IMR-90 (cell line): ENCODE measurements around the gene KDM3A.

ENCODE experiments used
- BHLHE40 ChIP-seq: fragments of 150-350 bp; IDR thresholded peaks from 2 replicates; pipeline ENCODE4 v1.6.1; 2016; ENCODE audit warnings: mild to moderate bottlenecking, low read depth, low read length
- CEBPB ChIP-seq: IDR thresholded peaks from 2 replicates; pipeline ENCODE4 v1.6.1; 2012; ENCODE audit warnings: low read depth, low read length, improper control_type of control experiment
- CTCF ChIP-seq: conservative IDR thresholded peaks from 2 replicates; pipeline ENCODE4 v1.5.1; 2012; ENCODE audit warnings: mild to moderate bottlenecking, low read depth, low read length, improper control_type of control experiment
- ELK1 ChIP-seq: fragments of 150-350 bp; IDR thresholded peaks from 2 replicates; pipeline ENCODE4 v1.6.1; 2016; ENCODE audit warnings: low read depth, mild to moderate bottlenecking, low read length, moderate library complexity, borderline replicate concordance
- FOS ChIP-seq: fragments of 150-350 bp; IDR thresholded peaks from 2 replicates; pipeline ENCODE4 v1.6.1; 2016; ENCODE audit warnings: low read depth, low read length
- MAZ ChIP-seq: IDR thresholded peaks from 2 replicates; pipeline ENCODE4 v1.6.1; 2012; ENCODE audit warnings: low read depth, mild to moderate bottlenecking, low read length, improper control_type of control experiment, moderate library complexity, borderline replicate concordance
- MXI1 ChIP-seq: IDR thresholded peaks from 2 replicates; pipeline ENCODE4 v1.6.1; 2012; ENCODE audit warnings: low read depth, mild to moderate bottlenecking, low read length, moderate library complexity, borderline replicate concordance
- NFE2L2 ChIP-seq: fragments of 150-350 bp; IDR thresholded peaks from 2 replicates; pipeline ENCODE4 v1.6.1; 2016; ENCODE audit warnings: low read depth, mild to moderate bottlenecking, low read length
- POLR2A ChIP-seq: IDR thresholded peaks from 2 replicates; pipeline ENCODE4 v1.6.1; 2012; ENCODE audit warnings: mild to moderate bottlenecking, low read depth, low read length
- RAD21 ChIP-seq: IDR thresholded peaks from 2 replicates; pipeline ENCODE4 v1.6.1; 2012; ENCODE audit warnings: low read length, improper control_type of control experiment
- RCOR1 ChIP-seq: IDR thresholded peaks from 2 replicates; pipeline ENCODE4 v1.6.1; 2012; ENCODE audit warnings: mild to moderate bottlenecking, low read length, improper control_type of control experiment; ENCODE audit not compliant: insufficient replicate concordance
- RFX5 ChIP-seq: IDR thresholded peaks from 2 replicates; pipeline ENCODE4 v1.8.0; 2012; ENCODE audit warnings: low read depth, mild to moderate bottlenecking, low read length, moderate library complexity
- USF2 ChIP-seq: fragments of 150-350 bp; IDR thresholded peaks from 2 replicates; pipeline ENCODE4 v1.6.1; 2017; ENCODE audit warnings: mild to moderate bottlenecking, antibody characterized with exemption, low read length, low read depth

- TF ChIP-seq USF2 (no peak), FOS (no peak), CTCF (no peak), POLR2A (no peak), CEBPB (no peak), RCOR1 (no peak), RFX5 (no peak), NFE2L2 (no peak), MAZ (no peak), RAD21 (no peak), ELK1 (no peak), MXI1 (no peak), BHLHE40 (no peak)
These were observed 29.7 kb downstream of the KDM3A start for GRCh38 chr2:86470890-86471289.
